WTC11 (cell line): ENCODE measurements around the gene ANGEL2. TPM values are rescaled to one million over a fixed set of nuclear protein-coding genes. Genes with fewer than 3 reads are reported as not detected.

Source experiments
- ATAC-seq: fragments of 200-7000 bp; cut with Tn5 transposase; 2 replicates; pipeline ENCODE4 v1.10.0; 2021; ENCODE audit warnings: mild to moderate bottlenecking, moderate library complexity
- CTCF ChIA-PET: fragments of 300-600 bp; sonication (Branson Sonifier 250); formaldehyde crosslinking; loops from one replicate; lab custom pipeline; 2021; ENCODE audit warnings: antibody characterized with exemption; lab: Charles Lee
- POLR2A ChIA-PET: fragments of 350-600 bp; sonication (Branson Sonifier 250); formaldehyde crosslinking; loops from one replicate; lab custom pipeline; 2021; ENCODE audit warnings: antibody characterized with exemption; lab: Charles Lee
- DNase-seq: peaks from one replicate; pipeline ENCODE4 v3.0.0; 2021; ENCODE audit warnings: low spot score
- H3K27ac Mint-ChIP-seq: 2 replicates; pipeline ENCODE4 v1.8.0; 2021; ENCODE audit warnings: mixed read lengths
- H3K27me3 Mint-ChIP-seq: 2 replicates; pipeline ENCODE4 v1.8.0; 2021; ENCODE audit warnings: low read depth, mild to moderate bottlenecking, moderate library complexity, mixed read lengths
- H3K36me3 Mint-ChIP-seq: 2 replicates; pipeline ENCODE4 v1.8.0; 2021; ENCODE audit warnings: mixed read lengths
- H3K4me1 Mint-ChIP-seq: 2 replicates; pipeline ENCODE4 v1.8.0; 2022; ENCODE audit warnings: mixed read lengths
- H3K4me3 Mint-ChIP-seq: 2 replicates; pipeline ENCODE4 v1.8.0; 2021; ENCODE audit warnings: mild to moderate bottlenecking, moderate library complexity, mixed read lengths
- H3K9me3 Mint-ChIP-seq: 2 replicates; pipeline ENCODE4 v1.8.0; 2021; ENCODE audit warnings: mixed read lengths
- CTCF ChIP-seq: fragments of 200-600 bp; IDR thresholded peaks from 2 replicates; pipeline ENCODE4 v1.8.0; 2022; ENCODE audit warnings: antibody characterized with exemption
- ESRRA ChIP-seq: sonication (generic); formaldehyde crosslinking; IDR thresholded peaks from 2 replicates; pipeline ENCODE4 v1.8.1; 2022; ENCODE audit warnings: mild to moderate bottlenecking, missing genetic modification reagents, borderline replicate concordance
- FOXJ3 ChIP-seq: sonication (generic); formaldehyde crosslinking; IDR thresholded peaks from 2 replicates; pipeline ENCODE4 v1.9.0; 2021; ENCODE audit warnings: missing genetic modification reagents, mild to moderate bottlenecking, borderline replicate concordance
- HMGA2 ChIP-seq: fragments of 250-450 bp; sonication (Bioruptor Pico); IDR thresholded peaks from 2 replicates; pipeline ENCODE4 v1.4.0; 2021; ENCODE audit warnings: mild to moderate bottlenecking, moderate library complexity
- IRF2 ChIP-seq: sonication (generic); formaldehyde crosslinking; IDR thresholded peaks from 2 replicates; pipeline ENCODE4 v1.8.0; 2022; ENCODE audit warnings: low read depth, missing genetic modification reagents, borderline replicate concordance
- KAT7 ChIP-seq: sonication (generic); formaldehyde crosslinking; IDR thresholded peaks from 2 replicates; pipeline ENCODE4 v1.8.1; 2023; ENCODE audit warnings: missing genetic modification reagents, mild to moderate bottlenecking, borderline replicate concordance
- PREB ChIP-seq: sonication (generic); formaldehyde crosslinking; IDR thresholded peaks from 2 replicates; pipeline ENCODE4 v1.8.1; 2022; ENCODE audit warnings: mild to moderate bottlenecking, missing genetic modification reagents, moderate library complexity, borderline replicate concordance
- RELA ChIP-seq: sonication (generic); formaldehyde crosslinking; IDR thresholded peaks from 2 replicates; pipeline ENCODE4 v1.8.1; 2022; ENCODE audit warnings: missing genetic modification reagents, mild to moderate bottlenecking, borderline replicate concordance
- SOX15 ChIP-seq: fragments of 250-450 bp; sonication (Bioruptor Pico); IDR thresholded peaks from 2 replicates; pipeline ENCODE4 v1.9.0; 2021; ENCODE audit warnings: mild to moderate bottlenecking
- TEAD1 ChIP-seq: sonication (generic); formaldehyde crosslinking; IDR thresholded peaks from 2 replicates; pipeline ENCODE4 v1.8.0; 2022; ENCODE audit warnings: mild to moderate bottlenecking, missing genetic modification reagents
- USF1 ChIP-seq: sonication (generic); formaldehyde crosslinking; IDR thresholded peaks from 2 replicates; pipeline ENCODE4 v1.8.0; 2022; ENCODE audit warnings: mild to moderate bottlenecking, missing genetic modification reagents
- ZNF138 ChIP-seq: sonication (generic); formaldehyde crosslinking; conservative IDR thresholded peaks from 2 replicates; pipeline ENCODE4 v1.8.1; 2022; ENCODE audit warnings: mild to moderate bottlenecking, moderate library complexity, missing genetic modification reagents
- ZNF219 ChIP-seq: sonication (generic); formaldehyde crosslinking; IDR thresholded peaks from 2 replicates; pipeline ENCODE4 v1.8.0; 2023; ENCODE audit warnings: missing genetic modification reagents, mild to moderate bottlenecking, borderline replicate concordance
- ZNF671 ChIP-seq: fragments of 250-450 bp; sonication (Bioruptor Pico); IDR thresholded peaks from 2 replicates; pipeline ENCODE4 v1.8.0; 2021; ENCODE audit warnings: mild to moderate bottlenecking
- total RNA-seq: library from RNA; stranded (reverse); gene quantifications from 3 replicates; pipeline ENCODE4 v1.2.3, GENCODE V29; 2021
- TF ChIP-seq, protein P1 (sequence below): fragments of 250-450 bp; sonication (Bioruptor Pico); IDR thresholded peaks from 2 replicates; pipeline ENCODE4 v1.9.0; 2021; ENCODE audit warnings: mild to moderate bottlenecking
- TF ChIP-seq, protein P2 (sequence below): fragments of 250-450 bp; sonication (Bioruptor Pico); IDR thresholded peaks from 2 replicates; pipeline ENCODE4 v1.8.0; 2021; ENCODE audit warnings: mild to moderate bottlenecking
- TF ChIP-seq, protein P3 (sequence below): sonication (generic); formaldehyde crosslinking; IDR thresholded peaks from 2 replicates; pipeline ENCODE4 v1.8.0; 2022; ENCODE audit warnings: mild to moderate bottlenecking, missing genetic modification reagents
- TF ChIP-seq, protein P4 (sequence below): sonication (generic); formaldehyde crosslinking; IDR thresholded peaks from 2 replicates; pipeline ENCODE4 v1.8.1; 2023; ENCODE audit warnings: mild to moderate bottlenecking, missing genetic modification reagents
- TF ChIP-seq, protein P5 (sequence below): sonication (generic); formaldehyde crosslinking; IDR thresholded peaks from 2 replicates; pipeline ENCODE4 v1.8.1; 2023; ENCODE audit warnings: mild to moderate bottlenecking, missing genetic modification reagents, moderate library complexity
- TF ChIP-seq, protein P6 (sequence below): sonication (generic); formaldehyde crosslinking; IDR thresholded peaks from 2 replicates; pipeline ENCODE4 v1.8.0; 2023; ENCODE audit warnings: missing genetic modification reagents

The ANGEL2 gene
- total RNA-seq, 1 experiment from 2014 or later: 38.6 TPM

GRCh38 chr1:213003256-213003655 lies 12.4 kb downstream of the ANGEL2 start:
- H3K4me1 Mint-ChIP-seq: peaks cover 7% of the 10 kb centered on the region
- TF ChIP-seq RELA (CRISPR knock-in tag) (no peak), FOXJ3 (CRISPR knock-in tag) (no peak), ESRRA (no peak), HMGA2 (CRISPR knock-in tag) (no peak), SOX15 (CRISPR knock-in tag) (no peak), IRF2 (no peak), PREB (CRISPR knock-in tag) (no peak), ZNF219 (no peak), ZNF138 (no peak), KAT7 (no peak), CTCF (no peak), TEAD1 (no peak), ZNF671 (CRISPR knock-in tag) (no peak)
- TF ChIP-seq, protein P1, sequence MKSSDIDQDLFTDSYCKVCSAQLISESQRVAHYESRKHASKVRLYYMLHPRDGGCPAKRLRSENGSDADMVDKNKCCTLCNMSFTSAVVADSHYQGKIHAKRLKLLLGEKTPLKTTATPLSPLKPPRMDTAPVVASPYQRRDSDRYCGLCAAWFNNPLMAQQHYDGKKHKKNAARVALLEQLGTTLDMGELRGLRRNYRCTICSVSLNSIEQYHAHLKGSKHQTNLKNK (CRISPR knock-in tag): no peak
- TF ChIP-seq, protein P2, sequence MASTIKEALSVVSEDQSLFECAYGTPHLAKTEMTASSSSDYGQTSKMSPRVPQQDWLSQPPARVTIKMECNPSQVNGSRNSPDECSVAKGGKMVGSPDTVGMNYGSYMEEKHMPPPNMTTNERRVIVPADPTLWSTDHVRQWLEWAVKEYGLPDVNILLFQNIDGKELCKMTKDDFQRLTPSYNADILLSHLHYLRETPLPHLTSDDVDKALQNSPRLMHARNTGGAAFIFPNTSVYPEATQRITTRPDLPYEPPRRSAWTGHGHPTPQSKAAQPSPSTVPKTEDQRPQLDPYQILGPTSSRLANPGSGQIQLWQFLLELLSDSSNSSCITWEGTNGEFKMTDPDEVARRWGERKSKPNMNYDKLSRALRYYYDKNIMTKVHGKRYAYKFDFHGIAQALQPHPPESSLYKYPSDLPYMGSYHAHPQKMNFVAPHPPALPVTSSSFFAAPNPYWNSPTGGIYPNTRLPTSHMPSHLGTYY (CRISPR knock-in tag): no peak
- TF ChIP-seq, protein P3, sequence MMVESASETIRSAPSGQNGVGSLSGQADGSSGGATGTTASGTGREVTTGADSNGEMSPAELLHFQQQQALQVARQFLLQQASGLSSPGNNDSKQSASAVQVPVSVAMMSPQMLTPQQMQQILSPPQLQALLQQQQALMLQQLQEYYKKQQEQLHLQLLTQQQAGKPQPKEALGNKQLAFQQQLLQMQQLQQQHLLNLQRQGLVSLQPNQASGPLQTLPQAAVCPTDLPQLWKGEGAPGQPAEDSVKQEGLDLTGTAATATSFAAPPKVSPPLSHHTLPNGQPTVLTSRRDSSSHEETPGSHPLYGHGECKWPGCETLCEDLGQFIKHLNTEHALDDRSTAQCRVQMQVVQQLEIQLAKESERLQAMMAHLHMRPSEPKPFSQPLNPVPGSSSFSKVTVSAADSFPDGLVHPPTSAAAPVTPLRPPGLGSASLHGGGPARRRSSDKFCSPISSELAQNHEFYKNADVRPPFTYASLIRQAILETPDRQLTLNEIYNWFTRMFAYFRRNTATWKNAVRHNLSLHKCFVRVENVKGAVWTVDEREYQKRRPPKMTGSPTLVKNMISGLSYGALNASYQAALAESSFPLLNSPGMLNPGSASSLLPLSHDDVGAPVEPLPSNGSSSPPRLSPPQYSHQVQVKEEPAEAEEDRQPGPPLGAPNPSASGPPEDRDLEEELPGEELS (CRISPR knock-in tag): no peak
- TF ChIP-seq, protein P4, sequence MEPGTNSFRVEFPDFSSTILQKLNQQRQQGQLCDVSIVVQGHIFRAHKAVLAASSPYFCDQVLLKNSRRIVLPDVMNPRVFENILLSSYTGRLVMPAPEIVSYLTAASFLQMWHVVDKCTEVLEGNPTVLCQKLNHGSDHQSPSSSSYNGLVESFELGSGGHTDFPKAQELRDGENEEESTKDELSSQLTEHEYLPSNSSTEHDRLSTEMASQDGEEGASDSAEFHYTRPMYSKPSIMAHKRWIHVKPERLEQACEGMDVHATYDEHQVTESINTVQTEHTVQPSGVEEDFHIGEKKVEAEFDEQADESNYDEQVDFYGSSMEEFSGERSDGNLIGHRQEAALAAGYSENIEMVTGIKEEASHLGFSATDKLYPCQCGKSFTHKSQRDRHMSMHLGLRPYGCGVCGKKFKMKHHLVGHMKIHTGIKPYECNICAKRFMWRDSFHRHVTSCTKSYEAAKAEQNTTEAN (CRISPR knock-in tag): no peak
- H3K27ac Mint-ChIP-seq: no peak overlapping the region
- no peaks in the 10 kb centered on the region for H3K9me3 Mint-ChIP-seq
- ATAC-seq (no peak), DNase-seq (no peak)
- peaks cover 53% of the 10 kb centered on the region for H3K36me3 Mint-ChIP-seq
- POLR2A ChIA-PET: interaction anchor here (0.6 to 0.8 kb wide), 2 partner anchors 13 to 193 kb away, joined by 3 to 4 read pairs; no protein-coding TSS in a partner anchor
- H3K27me3 Mint-ChIP-seq: no peaks in the 10 kb centered on the region
- no peak overlapping the region for H3K4me3 Mint-ChIP-seq
- CTCF ChIA-PET: no interaction called here

- Mint-ChIP-seq H3K4me3 (no peak overlapping the region), H3K36me3 (peaks cover 40% of the 10 kb centered on the region), H3K27me3 (no peaks in the 10 kb centered on the region), H3K9me3 (no peaks in the 10 kb centered on the region), H3K4me1 (peaks cover 14% of the 10 kb centered on the region), H3K27ac (peak overlapping the region; percentile 60; the same call in 1 of the 2 replicates)
- ATAC-seq (no peak), DNase-seq (no peak)
- ChIA-PET POLR2A (no interaction called here), CTCF (interaction anchor here (0.9 to 2.6 kb wide), 16 partner anchors 10 to 539 kb away, joined by 3 to 18 read pairs (median 4); no protein-coding TSS in a partner anchor)
- TF ChIP-seq, protein P5, sequence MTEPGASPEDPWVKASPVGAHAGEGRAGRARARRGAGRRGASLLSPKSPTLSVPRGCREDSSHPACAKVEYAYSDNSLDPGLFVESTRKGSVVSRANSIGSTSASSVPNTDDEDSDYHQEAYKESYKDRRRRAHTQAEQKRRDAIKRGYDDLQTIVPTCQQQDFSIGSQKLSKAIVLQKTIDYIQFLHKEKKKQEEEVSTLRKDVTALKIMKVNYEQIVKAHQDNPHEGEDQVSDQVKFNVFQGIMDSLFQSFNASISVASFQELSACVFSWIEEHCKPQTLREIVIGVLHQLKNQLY: no peak
- TF ChIP-seq, protein P6, sequence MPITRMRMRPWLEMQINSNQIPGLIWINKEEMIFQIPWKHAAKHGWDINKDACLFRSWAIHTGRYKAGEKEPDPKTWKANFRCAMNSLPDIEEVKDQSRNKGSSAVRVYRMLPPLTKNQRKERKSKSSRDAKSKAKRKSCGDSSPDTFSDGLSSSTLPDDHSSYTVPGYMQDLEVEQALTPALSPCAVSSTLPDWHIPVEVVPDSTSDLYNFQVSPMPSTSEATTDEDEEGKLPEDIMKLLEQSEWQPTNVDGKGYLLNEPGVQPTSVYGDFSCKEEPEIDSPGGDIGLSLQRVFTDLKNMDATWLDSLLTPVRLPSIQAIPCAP: no peak
- TF ChIP-seq ESRRA: no peak
- no peak for TF ChIP-seq USF1 (CRISPR knock-in tag)
- TF ChIP-seq, protein P4 (CRISPR knock-in tag): no peak
Measured at GRCh38 chr1:212994926-212995325, 20.7 kb downstream of the ANGEL2 start.
